IPS-20b (cell line): ENCODE data around the gene GMPR.
"Not testable (repeated sequence)": the region's sequence is repeated elsewhere in the genome, so short reads cannot be mapped to it uniquely, and the experiment has no call there.

Source experiments
- H3K27ac ChIP-seq: one replicate; pipeline ENCODE4 v1.5.1; 2013; ENCODE audit warnings: low read length
- H3K27me3 ChIP-seq: 2 replicates; pipeline ENCODE4 v1.6.1; 2013; ENCODE audit warnings: mild to moderate bottlenecking, low read length, inconsistent platforms; ENCODE audit not compliant: insufficient read depth
- H3K36me3 ChIP-seq: 2 replicates; pipeline ENCODE4 v1.6.1; 2013; ENCODE audit warnings: low read depth, mild to moderate bottlenecking, inconsistent platforms, low read length, moderate library complexity; ENCODE audit not compliant: insufficient read depth
- H3K4me1 ChIP-seq: 2 replicates; pipeline ENCODE4 v1.6.1; 2013; ENCODE audit warnings: mild to moderate bottlenecking, control low read depth, inconsistent platforms, low read length, moderate library complexity; ENCODE audit not compliant: insufficient read depth
- H3K4me3 ChIP-seq: 2 replicates; pipeline ENCODE4 v1.5.1; 2013; ENCODE audit warnings: mild to moderate bottlenecking, low read length, inconsistent platforms
- H3K9ac ChIP-seq: 2 replicates; pipeline ENCODE4 v1.6.1; 2013; ENCODE audit warnings: low read depth, mild to moderate bottlenecking, inconsistent platforms, low read length, moderate library complexity
- H3K9me3 ChIP-seq: 2 replicates; pipeline ENCODE4 v1.6.1; 2013; ENCODE audit warnings: mild to moderate bottlenecking, low read depth, low read length, inconsistent platforms; ENCODE audit not compliant: insufficient read depth

The GMPR gene

GRCh38 chr6:16206595-16207037, 31.8 kb upstream of the GMPR start:
- Histone ChIP-seq H3K4me3 (no peak overlapping the region), H3K27ac (no peak overlapping the region), H3K9me3 (no peaks in the 10 kb centered on the region), H3K4me1 (no peaks in the 10 kb centered on the region; the same call in 1 of the 2 replicates), H3K27me3 (no peaks in the 10 kb centered on the region), H3K36me3 (no peaks in the 10 kb centered on the region), H3K9ac (no peak overlapping the region)

- Histone ChIP-seq H3K27ac (no peak overlapping the region), H3K27me3 (no peaks in the 10 kb centered on the region), H3K36me3 (no peaks in the 10 kb centered on the region), H3K4me3 (no peak overlapping the region), H3K9me3 (no peaks in the 10 kb centered on the region), H3K4me1 (no peaks in the 10 kb centered on the region; the same call in 1 of the 2 replicates), H3K9ac (no peak overlapping the region)
These were observed 29.4 kb upstream of the GMPR start for GRCh38 chr6:16208989-16209388.

GRCh38 chr6:16209539-16209938, 28.8 kb upstream of the GMPR start:
- no peak overlapping the region for H3K9ac ChIP-seq
- no peaks in the 10 kb centered on the region; the same call in 1 of the 2 replicates for H3K4me1 ChIP-seq
- H3K9me3 ChIP-seq: no peaks in the 10 kb centered on the region
- no peak overlapping the region for H3K27ac ChIP-seq
- no peaks in the 10 kb centered on the region for H3K36me3 ChIP-seq
- H3K27me3 ChIP-seq: no peaks in the 10 kb centered on the region
- no peak overlapping the region for H3K4me3 ChIP-seq

GRCh38 chr6:16212276-16212675, 26.1 kb upstream of the GMPR start:
- Histone ChIP-seq H3K4me3 (no peak overlapping the region), H3K9ac (no peak overlapping the region), H3K4me1 (no peaks in the 10 kb centered on the region), H3K9me3 (no peaks in the 10 kb centered on the region), H3K27me3 (no peaks in the 10 kb centered on the region), H3K27ac (no peak overlapping the region), H3K36me3 (no peaks in the 10 kb centered on the region)

- no peaks in the 10 kb centered on the region for H3K36me3 ChIP-seq
- no peaks in the 10 kb centered on the region for H3K27me3 ChIP-seq
- H3K27ac ChIP-seq: no peak overlapping the region
These were observed 21.8 kb upstream of the GMPR start for GRCh38 chr6:16216501-16217155.

GRCh38 chr6:16217156-16217721, 21.1 kb upstream of the GMPR start:
- no peak overlapping the region for H3K4me3 ChIP-seq
- no peaks in the 10 kb centered on the region for H3K4me1 ChIP-seq
- no peaks in the 10 kb centered on the region for H3K9me3 ChIP-seq
- no peak overlapping the region for H3K27ac ChIP-seq
- no peaks in the 10 kb centered on the region for H3K36me3 ChIP-seq
- no peaks in the 10 kb centered on the region for H3K27me3 ChIP-seq
- H3K9ac ChIP-seq: no peak overlapping the region

More at GRCh38 chr6:16216501-16217155, 21.8 kb upstream of the GMPR start:
- no peak overlapping the region for H3K9ac ChIP-seq
- H3K4me3 ChIP-seq: no peak overlapping the region
- no peaks in the 10 kb centered on the region for H3K4me1 ChIP-seq
- no peaks in the 10 kb centered on the region for H3K9me3 ChIP-seq

- peaks cover 6% of the 10 kb centered on the region for H3K27me3 ChIP-seq
- H3K9me3 ChIP-seq: no peaks in the 10 kb centered on the region
- no peaks in the 10 kb centered on the region for H3K4me1 ChIP-seq
- no peak overlapping the region for H3K27ac ChIP-seq
- H3K36me3 ChIP-seq: no peaks in the 10 kb centered on the region
- no peak overlapping the region for H3K4me3 ChIP-seq
- H3K9ac ChIP-seq: no peak overlapping the region
These were observed 15.6 kb upstream of the GMPR start for GRCh38 chr6:16222826-16223225.

- Histone ChIP-seq H3K36me3 (no peaks in the 10 kb centered on the region), H3K4me3 (no peak overlapping the region), H3K27ac (no peak overlapping the region), H3K4me1 (no peaks in the 10 kb centered on the region), H3K9me3 (no peaks in the 10 kb centered on the region), H3K9ac (no peak overlapping the region), H3K27me3 (peaks cover 12% of the 10 kb centered on the region)
These were observed 15.0 kb upstream of the GMPR start for GRCh38 chr6:16223362-16223761.

GRCh38 chr6:16224409-16224808, 14.0 kb upstream of the GMPR start:
- Histone ChIP-seq H3K27ac (no peak overlapping the region), H3K4me3 (no peak overlapping the region), H3K27me3 (peaks cover 22% of the 10 kb centered on the region), H3K9ac (no peak overlapping the region), H3K4me1 (peaks cover 2% of the 10 kb centered on the region; the same call in 1 of the 2 replicates), H3K9me3 (no peaks in the 10 kb centered on the region), H3K36me3 (no peaks in the 10 kb centered on the region)

- H3K27ac ChIP-seq, H3K9ac ChIP-seq, H3K4me1 ChIP-seq, H3K4me3 ChIP-seq, H3K9me3 ChIP-seq, H3K36me3 ChIP-seq: not testable (repeated sequence)
- peaks cover 29% of the 10 kb centered on the region for H3K27me3 ChIP-seq
These were observed 13.2 kb upstream of the GMPR start for GRCh38 chr6:16225062-16225731.

GRCh38 chr6:16226117-16227047, 12.0 kb upstream of the GMPR start:
- not testable (repeated sequence) for H3K9me3 ChIP-seq, H3K36me3 ChIP-seq, H3K9ac ChIP-seq, H3K4me1 ChIP-seq, H3K4me3 ChIP-seq, H3K27ac ChIP-seq
- H3K27me3 ChIP-seq: peaks cover 34% of the 10 kb centered on the region
